ENCODE measurements around the gene GPALPP1.
A peak's percentile ranks its signal among the peaks of the same experiment; 100 is the strongest.
"Not testable (repeated sequence)": the region's sequence is repeated elsewhere in the genome, so short reads cannot be mapped to it uniquely, and the experiment has no call there.

GPALPP1 gene

GRCh38 chr13:44989071-44989889 is at the start of gene GPALPP1, which contains the start of gene NUFIP1:
GPALPP1 (plus strand) TSS chr13:44989538; CDS start chr13:44989655, 117 bp downstream.
NUFIP1 (minus strand) TSS chr13:44989471; CDS start chr13:44989436, 35 bp downstream.
- peak; percentile 80 to 91 (median 83) for DNase-seq

GRCh38 chr13:44943411-44943810 is 45.9 kb upstream of the GPALPP1 start:
- not testable (repeated sequence) for DNase-seq

- no peak for DNase-seq
Observed at GRCh38 chr13:44951184-44951583, 38.2 kb upstream of the GPALPP1 start.

GRCh38 chr13:44952671-44953070 is 36.7 kb upstream of the GPALPP1 start:
- DNase-seq: no peak

- DNase-seq: no peak
Observed at GRCh38 chr13:44954224-44954623, 35.1 kb upstream of the GPALPP1 start.

- no peak for DNase-seq
Observed at GRCh38 chr13:44955406-44955805, 33.9 kb upstream of the GPALPP1 start.

- DNase-seq: no peak
Observed at GRCh38 chr13:44961997-44962396, 27.3 kb upstream of the GPALPP1 start.

GRCh38 chr13:44967704-44968433 is 21.5 kb upstream of the GPALPP1 start:
- DNase-seq: no peak

- no peak for DNase-seq
Observed at GRCh38 chr13:44968434-44968815, 20.9 kb upstream of the GPALPP1 start.

GRCh38 chr13:44969551-44970484 is 19.5 kb upstream of the GPALPP1 start:
- DNase-seq: no peak

GRCh38 chr13:44971656-44972595 is 17.4 kb upstream of the GPALPP1 start:
- no peak for DNase-seq

- no peak for DNase-seq
Observed at GRCh38 chr13:44972956-44973581, 16.3 kb upstream of the GPALPP1 start.

GRCh38 chr13:44974056-44974793 is 15.1 kb upstream of the GPALPP1 start:
- DNase-seq: no peak

- no peak for DNase-seq
Observed at GRCh38 chr13:44976196-44976595, 13.1 kb upstream of the GPALPP1 start.

- no peak for DNase-seq
Observed at GRCh38 chr13:44976949-44977583, 12.3 kb upstream of the GPALPP1 start.

GRCh38 chr13:44978328-44978727 is 11.0 kb upstream of the GPALPP1 start:
- no peak for DNase-seq

GRCh38 chr13:44989941-44990340 is 603 bp downstream of the GPALPP1 start:
- DNase-seq: no peak

GRCh38 chr13:45003417-45003816 is 14.1 kb downstream of the GPALPP1 start:
- DNase-seq: no peak

- DNase-seq: no peak
Observed at GRCh38 chr13:45004096-45004495, 14.8 kb downstream of the GPALPP1 start.

GRCh38 chr13:45007225-45007624 is 17.9 kb downstream of the GPALPP1 start:
- DNase-seq: no peak

Data from activated CD4-positive, CD25-positive, alpha-beta regulatory T cell (primary cell).